Spleen (tissue), 11 donors: ENCODE results near the gene CCNQ. TPM values are rescaled to one million over a fixed set of nuclear protein-coding genes. Genes with fewer than 3 reads are reported as not detected.

Experiments
- DNase-seq: peaks from one replicate; pipeline ENCODE4 v3.0.0-alpha.2; 2020
- H3K27ac ChIP-seq, 8 donors: fragments of 200-600 bp; sonication (generic) in 7 of 8; 1 replicate in 4 of 8; 2 replicates in 4 of 8; pipeline versions ENCODE4 v1.5.0 to v1.8.0; 2016 to 2021; ENCODE audit warnings: inconsistent platforms in 4 of 8, mild to moderate bottlenecking in 4 of 8, moderate library complexity in 1 of 8
- H3K27me3 ChIP-seq, 7 donors: fragments of 200-600 bp; sonication (generic) in 6 of 7; replicated peaks in 1 of 7; 1 replicate in 4 of 7; 2 replicates in 3 of 7; pipeline versions ENCODE4 v1.5.0 to v1.8.0; 2016 to 2021; ENCODE audit warnings: inconsistent platforms in 3 of 7, mild to moderate bottlenecking in 1 of 7
- H3K36me3 ChIP-seq, 6 donors: fragments of 200-600 bp; sonication (generic) in 5 of 6; 1 replicate in 4 of 6; 2 replicates in 2 of 6; pipeline versions ENCODE4 v1.5.0 to v1.8.0; 2016 to 2021; ENCODE audit warnings: inconsistent platforms in 2 of 6
- H3K4me1 ChIP-seq, 6 donors: fragments of 200-600 bp; sonication (generic) in 5 of 6; 1 replicate in 3 of 6; 2 replicates in 3 of 6; pipeline versions ENCODE4 v1.5.0 to v1.8.0; 2016 to 2021; ENCODE audit warnings: inconsistent platforms in 3 of 6
- H3K4me3 ChIP-seq, 8 donors: fragments of 200-600 bp; sonication (generic) in 7 of 8; 1 replicate in 4 of 8; 2 replicates in 4 of 8; pipeline versions ENCODE4 v1.5.0 to v1.8.0; 2016 to 2021; ENCODE audit warnings: inconsistent platforms in 4 of 8, mild to moderate bottlenecking in 4 of 8, moderate library complexity in 2 of 8
- H3K9me3 ChIP-seq, 8 donors: fragments of 200-600 bp; sonication (generic) in 7 of 8; 1 replicate in 4 of 8; 2 replicates in 4 of 8; pipeline versions ENCODE4 v1.5.0 to v1.8.0; 2016 to 2021; ENCODE audit warnings: inconsistent platforms in 4 of 8
- CTCF ChIP-seq, 11 experiments: fragments of 200-600 bp in 7 of 11; fragments of 450-650 bp in 4 of 11; sonication (generic) in 4 of 11; IDR thresholded peaks in 8 of 11; conservative IDR thresholded peaks in 3 of 11; 1 replicate in 7 of 11; 2 replicates in 4 of 11; pipeline versions ENCODE4 v1.4.0 to v1.8.0; 2016 to 2021; ENCODE audit warnings: antibody characterized with exemption in 11 of 11, inconsistent platforms in 4 of 11, mild to moderate bottlenecking in 1 of 11
- POLR2A ChIP-seq, 3 donors: fragments of 450-650 bp; IDR thresholded peaks; one replicate each; pipeline ENCODE4 v1.5.1; 2017; ENCODE audit warnings: antibody characterized with exemption in 3 of 3, mild to moderate bottlenecking in 1 of 3
- POLR2AphosphoS5 ChIP-seq, 3 donors: sonication (generic); formaldehyde crosslinking; IDR thresholded peaks; one replicate each; pipeline ENCODE4 v1.5.1; 2017; ENCODE audit warnings: antibody characterized with exemption in 3 of 3
- WGBS, 5 donors: extraction: QIAGEN DNeasy Blood & Tissue Kit in 3 of 5; methylation state at CpG; one replicate each; pipeline versions ENCODE4 v1.1.5 to v1.1.7; 2013 to 2018; 5-methylcytosine and 5-hydroxymethylcytosine counted together
- intact Hi-C: fragments of 100-400 bp; cut with DNase I; formaldehyde crosslinking; loops from one replicate; pipeline ENCODE4 v1.15.0; 2023; ENCODE audit warnings: low total_unique reads
- polyA plus RNA-seq, 3 donors: library from polyadenylated mRNA; stranded (reverse); fragments of 200-250 nt; gene quantifications; one replicate each; pipeline ENCODE4 v1.2.1, GENCODE V29; 2013
- total RNA-seq, 7 donors: library from RNA; depleted of rRNA in 3 of 7; stranded (reverse); fragments of >200 nt in 3 of 7; fragmentation: NEBNext Ultra II Directional in 4 of 7; extraction: Animal tissue kit (Norgen Biotek cat#: 25700) in 4 of 7; gene quantifications; one replicate each; pipeline versions ENCODE4 v1.1.0 to v1.2.1, GENCODE V29; 2016 to 2021
- donor health status: healthy with polysubstance abuse.
- donor health status: DM: no; HTN: no; CAD: no; lungs with moderate emphysema.
- donor health status: DM: no; HTN: no; CAD: no.
- donor health status: Bipolar disorder and iron deficiency.
- donor health status: healthy.
- donor health status: DM: no; HTN: no; CAD: no.
- donor health status: DM: yes; HTN: yes; CAD: no.

CCNQ gene
- total and polyA plus RNA-seq, 10 donors = 17.5 to 67.3 (median 26.5) TPM

GRCh38 chrX:153582896-153583295 lies 16.0 kb downstream of the CCNQ start:
- intact Hi-C loops = no loop called here
- WGBS, 5 donors = 0 to 43% (median 2%) methylated on average over 3 to 13 of the region's 13 CpGs

GRCh38 chrX:153580700-153581386 lies 18.1 kb downstream of the CCNQ start:
- Histone ChIP-seq H3K27me3 (no peaks in the 10 kb centered on the region), H3K27ac (no peak overlapping the region), H3K36me3 (peaks cover 0 to under 1% (median 0%) of the 10 kb centered on the region in 6 donors), H3K4me1 (peaks cover 0 to 19% (median 11%) of the 10 kb centered on the region in 6 donors), H3K9me3 (no peaks in the 10 kb centered on the region), H3K4me3 (no peak overlapping the region)
- intact Hi-C loops = no loop called here
- 75 to 90% (median 85%) methylated on average over 11 to 14 of the region's 14 CpGs for WGBS, 5 donors
- DNase-seq = no peak
- no peak for TF ChIP-seq POLR2AphosphoS5 (IDR thresholded peaks at IDR 0.05)
- TF ChIP-seq CTCF (IDR thresholded peaks at IDR 0.05 in 8 of 11, conservative IDR thresholded peaks at IDR 0.05 in 3 of 11) = no peak
- no peak for TF ChIP-seq POLR2A (IDR thresholded peaks at IDR 0.05)

More at GRCh38 chrX:153582896-153583295, 16.0 kb downstream of the CCNQ start:
- Histone ChIP-seq H3K27me3 (no peaks in the 10 kb centered on the region), H3K4me1 (peaks cover 0 to 19% (median 11%) of the 10 kb centered on the region in 6 donors), H3K36me3 (peaks cover 0 to 21% (median 8%) of the 10 kb centered on the region in 6 donors), H3K4me3 (peak overlapping the region in 1 of 8 donors; percentile 33), H3K27ac (peak overlapping the region in 2 of 8 donors; percentile 21 to 31), H3K9me3 (no peaks in the 10 kb centered on the region)
- DNase-seq = peak; percentile 90
- no peak for TF ChIP-seq POLR2A (IDR thresholded peaks at IDR 0.05)
- peak in 2 of 3 donors; percentile 39 to 55 for TF ChIP-seq POLR2AphosphoS5 (IDR thresholded peaks at IDR 0.05)
- TF ChIP-seq CTCF (IDR thresholded peaks at IDR 0.05 in 8 of 11, conservative IDR thresholded peaks at IDR 0.05 in 3 of 11) = no peak

GRCh38 chrX:153578889-153579288 lies 20.1 kb downstream of the CCNQ start:
- no peaks in the 10 kb centered on the region for H3K9me3 ChIP-seq
- intact Hi-C loops = no loop called here
- peaks cover 0 to 7% (median 0%) of the 10 kb centered on the region in 7 donors for H3K27me3 ChIP-seq
- TF ChIP-seq CTCF (IDR thresholded peaks at IDR 0.05 in 8 of 11, conservative IDR thresholded peaks at IDR 0.05 in 3 of 11) (no peak), POLR2AphosphoS5 (IDR thresholded peaks at IDR 0.05) (no peak), POLR2A (IDR thresholded peaks at IDR 0.05) (no peak)
- 76 to 92% (median 87%) methylated on average over 2 of the region's 2 CpGs for WGBS, 5 donors
- H3K4me1 ChIP-seq = peaks cover 0 to 17% (median 11%) of the 10 kb centered on the region in 6 donors
- no peak overlapping the region for H3K27ac ChIP-seq
- DNase-seq = no peak
- no peak overlapping the region for H3K4me3 ChIP-seq
- H3K36me3 ChIP-seq = no peaks in the 10 kb centered on the region

- no peak overlapping the region for H3K4me3 ChIP-seq
- TF ChIP-seq POLR2AphosphoS5 (IDR thresholded peaks at IDR 0.05) (no peak), POLR2A (IDR thresholded peaks at IDR 0.05) (no peak)
- no peak for DNase-seq
- no peak overlapping the region for H3K27ac ChIP-seq
- H3K4me1 ChIP-seq = peaks cover 0 to 12% (median 9%) of the 10 kb centered on the region in 6 donors
- intact Hi-C loops = no loop called here
- no peaks in the 10 kb centered on the region for H3K36me3 ChIP-seq
- peaks cover 0 to 10% (median 0%) of the 10 kb centered on the region in 7 donors for H3K27me3 ChIP-seq
- H3K9me3 ChIP-seq = no peaks in the 10 kb centered on the region
- WGBS, 5 donors = 83 to 92% (median 88%) methylated on average over 11 to 18 of the region's 18 CpGs
Measured at GRCh38 chrX:153578200-153578835, 20.6 kb downstream of the CCNQ start.
